CD4-positive, alpha-beta T cell (primary cell): Measurements from ENCODE around the gene STARD3. TPM values are rescaled to one million over a fixed set of nuclear protein-coding genes. Genes with fewer than 3 reads are reported as not detected.

ENCODE experiments used
- ATAC-seq: fragments of 200-7000 bp; cut with Tn5 transposase; one replicate; pipeline ENCODE4 v1.10.0; 2022; ENCODE audit warnings: mild to moderate bottlenecking; ENCODE audit not compliant: poor library complexity
- CTCF ChIA-PET: fragments of 350-600 bp; sonication (Branson Sonifier 250); formaldehyde crosslinking; loops from one replicate; lab custom pipeline; 2021; ENCODE audit warnings: antibody characterized with exemption, inconsistent platforms; lab: Charles Lee
- POLR2A ChIA-PET: fragments of 350-600 bp; sonication (Branson Sonifier 250); formaldehyde crosslinking; loops from one replicate; lab custom pipeline; 2021; ENCODE audit warnings: antibody characterized with exemption, inconsistent platforms; lab: Charles Lee
- DNase-seq, 14 experiments: peaks; one replicate each; pipeline ENCODE4 v3.0.0-alpha.2; 2013 to 2020; ENCODE audit warnings: mixed read lengths in 2 of 14
- H3K27ac ChIP-seq, 2 donors: one replicate each; pipeline versions ENCODE4 v1.5.1 to v1.7.0; 2013; ENCODE audit warnings: low read length in 2 of 2, low read depth in 1 of 2, mild to moderate bottlenecking in 1 of 2
- H3K27me3 ChIP-seq, 2 experiments: 1 replicate in 1 of 2; 2 replicates in 1 of 2; pipeline versions ENCODE4 v1.6.1 to v1.7.0; 2013; ENCODE audit warnings: low read length in 2 of 2, control low read depth in 1 of 2, mild to moderate bottlenecking in 1 of 2, moderate library complexity in 1 of 2; ENCODE audit not compliant: insufficient read depth in 2 of 2, control insufficient read depth in 1 of 2
- H3K36me3 ChIP-seq: one replicate; pipeline ENCODE4 v1.6.1; 2013; ENCODE audit warnings: low read length, control low read depth; ENCODE audit not compliant: insufficient read depth
- H3K4me1 ChIP-seq: one replicate; pipeline ENCODE4 v1.6.1; 2013; ENCODE audit warnings: low read length, control low read depth; ENCODE audit not compliant: insufficient read depth
- H3K4me3 ChIP-seq: one replicate; pipeline ENCODE4 v1.5.1; 2013; ENCODE audit warnings: mild to moderate bottlenecking, low read length, moderate library complexity
- H3K9me3 ChIP-seq, 2 experiments: 1 replicate in 1 of 2; 2 replicates in 1 of 2; pipeline versions ENCODE4 v1.6.1 to v1.7.0; 2013; ENCODE audit warnings: low read length in 2 of 2, mild to moderate bottlenecking in 2 of 2, control low read depth in 1 of 2, moderate library complexity in 1 of 2; ENCODE audit not compliant: control insufficient read depth in 1 of 2, insufficient read depth in 1 of 2
- H3K27ac Mint-ChIP-seq: one replicate; pipeline ENCODE4 v1.8.0; 2020; ENCODE audit warnings: mixed read lengths
- H3K27me3 Mint-ChIP-seq: one replicate; pipeline ENCODE4 v1.8.0; 2021; ENCODE audit warnings: mixed read lengths
- H3K36me3 Mint-ChIP-seq: one replicate; pipeline ENCODE4 v1.8.0; 2021; ENCODE audit warnings: low read depth, mixed read lengths
- H3K4me1 Mint-ChIP-seq: one replicate; pipeline ENCODE4 v1.8.0; 2021; ENCODE audit warnings: low read depth, mixed read lengths
- H3K4me3 Mint-ChIP-seq: one replicate; pipeline ENCODE4 v1.8.0; 2020; ENCODE audit warnings: mild to moderate bottlenecking, mixed read lengths
- H3K9me3 Mint-ChIP-seq: one replicate; pipeline ENCODE4 v1.8.0; 2020; ENCODE audit warnings: mixed read lengths
- intact Hi-C, 2 experiments: fragments of 100-400 bp; cut with DNase I in 1 of 2; cut with micrococcal nuclease in 1 of 2; formaldehyde crosslinking; loops; one replicate each; pipeline versions ENCODE4 v1.15.1 to v1.9.0; 2023 to 2025; cut with DNase I, micrococcal nuclease
- total RNA-seq, 174 experiments: library from RNA in 2 of 174; stranded (reverse) in 2 of 174; gene quantifications; one replicate each; pipeline ENCODE4 v1.2.3 and lab custom pipeline; 2021 to 2026
- TF ChIP-seq, protein P1 (sequence below): fragments of 200-600 bp; IDR thresholded peaks from one replicate; pipeline ENCODE4 v1.8.0; 2022; ENCODE audit warnings: antibody characterized with exemption, mild to moderate bottlenecking

STARD3 gene
- total RNA-seq, 2 experiments from 2014 or later = 96.5 to 99.9 TPM

DNA sequence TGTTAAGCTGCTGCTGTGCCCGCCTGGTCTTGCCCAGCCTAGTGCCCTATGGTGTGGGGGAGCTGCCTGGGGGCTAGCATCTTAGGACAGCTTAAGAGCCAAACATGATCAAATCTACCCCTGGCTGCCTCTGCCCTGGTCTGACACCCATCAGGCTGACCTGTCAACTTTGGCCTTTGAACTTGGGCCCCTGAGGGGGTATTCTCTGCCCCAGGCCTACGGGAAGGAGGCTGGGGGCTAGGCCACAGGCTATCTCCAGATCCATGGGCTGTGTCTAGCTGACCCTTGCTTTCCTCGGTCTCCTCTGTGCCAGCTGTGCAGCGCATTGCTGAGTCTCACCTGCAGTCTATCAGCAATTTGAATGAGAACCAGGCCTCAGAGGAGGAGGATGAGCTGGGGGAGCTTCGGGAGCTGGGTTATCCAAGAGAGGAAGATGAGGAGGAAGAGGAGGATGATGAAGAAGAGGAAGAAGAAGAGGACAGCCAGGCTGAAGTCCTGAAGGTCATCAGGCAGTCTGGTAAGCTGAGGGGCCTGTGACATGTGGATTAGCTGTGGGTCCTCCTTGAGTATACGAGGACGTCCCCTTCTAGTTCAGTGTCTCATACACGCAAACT, 3.3 kb upstream of the STARD3 start:
- peak overlapping the region; percentile 68 for H3K4me3 Mint-ChIP-seq

DNA sequence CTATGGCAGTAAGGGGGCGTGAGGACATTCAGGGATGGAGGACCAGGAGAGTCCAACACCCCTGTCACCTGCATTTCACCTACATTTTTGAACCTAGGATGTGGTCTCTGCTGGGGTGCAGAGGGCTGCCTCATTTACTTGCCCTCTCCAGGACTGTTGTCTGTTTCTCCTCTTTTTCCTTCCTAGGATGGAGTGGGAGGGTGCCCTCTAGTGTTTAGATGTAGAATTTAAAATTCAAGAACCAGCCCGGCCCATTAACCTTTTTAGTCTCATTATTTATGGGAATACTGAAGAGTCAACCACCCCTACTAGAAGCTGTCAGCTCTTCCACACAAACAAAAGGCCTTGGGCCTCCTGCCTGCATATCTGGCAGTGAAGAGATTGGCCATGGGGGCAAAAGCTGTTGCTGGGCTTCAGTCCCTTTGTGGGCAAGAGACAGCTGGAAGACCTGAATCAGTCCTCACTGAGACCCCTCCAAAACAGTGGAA, 2.5 kb upstream of the STARD3 start:
- DNase-seq (peak in 3 of 14 experiments; percentile 54 to 67 (median 66)), ATAC-seq (no peak)
- TF ChIP-seq, protein P1, sequence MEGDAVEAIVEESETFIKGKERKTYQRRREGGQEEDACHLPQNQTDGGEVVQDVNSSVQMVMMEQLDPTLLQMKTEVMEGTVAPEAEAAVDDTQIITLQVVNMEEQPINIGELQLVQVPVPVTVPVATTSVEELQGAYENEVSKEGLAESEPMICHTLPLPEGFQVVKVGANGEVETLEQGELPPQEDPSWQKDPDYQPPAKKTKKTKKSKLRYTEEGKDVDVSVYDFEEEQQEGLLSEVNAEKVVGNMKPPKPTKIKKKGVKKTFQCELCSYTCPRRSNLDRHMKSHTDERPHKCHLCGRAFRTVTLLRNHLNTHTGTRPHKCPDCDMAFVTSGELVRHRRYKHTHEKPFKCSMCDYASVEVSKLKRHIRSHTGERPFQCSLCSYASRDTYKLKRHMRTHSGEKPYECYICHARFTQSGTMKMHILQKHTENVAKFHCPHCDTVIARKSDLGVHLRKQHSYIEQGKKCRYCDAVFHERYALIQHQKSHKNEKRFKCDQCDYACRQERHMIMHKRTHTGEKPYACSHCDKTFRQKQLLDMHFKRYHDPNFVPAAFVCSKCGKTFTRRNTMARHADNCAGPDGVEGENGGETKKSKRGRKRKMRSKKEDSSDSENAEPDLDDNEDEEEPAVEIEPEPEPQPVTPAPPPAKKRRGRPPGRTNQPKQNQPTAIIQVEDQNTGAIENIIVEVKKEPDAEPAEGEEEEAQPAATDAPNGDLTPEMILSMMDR = peak; percentile 83
- peaks cover 0 to 5% of the 10 kb centered on the region in 2 experiments for H3K27me3 ChIP-seq
- CTCF ChIA-PET = interaction anchor here (0.5 to 5.7 kb wide), 4 partner anchors 11 to 19 kb away, joined by 3 to 65 read pairs (median 5); no protein-coding TSS in a partner anchor
- Mint-ChIP-seq H3K4me1 (peaks cover 56% of the 10 kb centered on the region), H3K27ac (peak overlapping the region; percentile 19), H3K4me3 (peak overlapping the region; percentile 53), H3K9me3 (no peaks in the 10 kb centered on the region), H3K36me3 (peaks cover 10% of the 10 kb centered on the region), H3K27me3 (peaks cover 11% of the 10 kb centered on the region)
- H3K36me3 ChIP-seq = no peaks in the 10 kb centered on the region
- POLR2A ChIA-PET = no interaction called here
- H3K9me3 ChIP-seq = no peaks in the 10 kb centered on the region
- no peak overlapping the region for H3K27ac ChIP-seq
- intact Hi-C loops = loop anchor here (1.0 to 10.0 kb wide), 2 partner anchors 12 to 320 kb away; no protein-coding TSS in a partner anchor
- H3K4me3 ChIP-seq = no peak overlapping the region
- peaks cover 55% of the 10 kb centered on the region for H3K4me1 ChIP-seq

More for the DNA sequence above, 3.3 kb upstream of the STARD3 start:
- Histone ChIP-seq H3K9me3 (no peaks in the 10 kb centered on the region), H3K4me1 (peaks cover 48% of the 10 kb centered on the region), H3K27ac (no peak overlapping the region), H3K4me3 (no peak overlapping the region), H3K36me3 (no peaks in the 10 kb centered on the region), H3K27me3 (peaks cover 0 to 10% of the 10 kb centered on the region in 2 experiments)
- peaks cover 49% of the 10 kb centered on the region for H3K4me1 Mint-ChIP-seq
- intact Hi-C loops = loop anchor here (1.0 to 10.0 kb wide), 2 partner anchors 11 to 321 kb away; no protein-coding TSS in a partner anchor
- no peaks in the 10 kb centered on the region for H3K9me3 Mint-ChIP-seq
- DNase-seq = no peak
- peaks cover 14% of the 10 kb centered on the region for H3K27me3 Mint-ChIP-seq
- ATAC-seq = no peak
- POLR2A ChIA-PET = no interaction called here
- peaks cover 10% of the 10 kb centered on the region for H3K36me3 Mint-ChIP-seq
- H3K27ac Mint-ChIP-seq = peak overlapping the region; percentile 32
- TF ChIP-seq, protein P1 = no peak
- CTCF ChIA-PET = interaction anchor here (1.1 to 5.7 kb wide), 2 partner anchors 11 to 20 kb away, joined by 4 to 65 read pairs; no protein-coding TSS in a partner anchor

DNA sequence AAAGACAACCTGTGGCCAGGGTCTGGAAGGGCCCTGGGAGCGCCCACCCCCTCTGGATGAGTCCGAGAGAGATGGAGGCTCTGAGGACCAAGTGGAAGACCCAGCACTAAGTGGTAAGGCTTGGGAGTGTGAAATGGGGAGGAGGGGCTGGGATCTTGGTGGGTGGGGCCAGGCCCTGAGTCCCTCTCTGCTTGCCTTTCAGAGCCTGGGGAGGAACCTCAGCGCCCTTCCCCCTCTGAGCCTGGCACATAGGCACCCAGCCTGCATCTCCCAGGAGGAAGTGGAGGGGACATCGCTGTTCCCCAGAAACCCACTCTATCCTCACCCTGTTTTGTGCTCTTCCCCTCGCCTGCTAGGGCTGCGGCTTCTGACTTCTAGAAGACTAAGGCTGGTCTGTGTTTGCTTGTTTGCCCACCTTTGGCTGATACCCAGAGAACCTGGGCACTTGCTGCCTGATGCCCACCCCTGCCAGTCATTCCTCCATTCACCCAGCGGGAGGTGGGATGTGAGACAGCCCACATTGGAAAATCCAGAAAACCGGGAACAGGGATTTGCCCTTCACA, 1.2 kb upstream of the STARD3 start:
- H3K36me3 Mint-ChIP-seq = peaks cover 10% of the 10 kb centered on the region
- TF ChIP-seq, protein P1 = no peak
- DNase-seq (no peak), ATAC-seq (no peak)
- peaks cover 11% of the 10 kb centered on the region for H3K27me3 Mint-ChIP-seq
- Histone ChIP-seq H3K4me1 (peaks cover 68% of the 10 kb centered on the region), H3K36me3 (no peaks in the 10 kb centered on the region), H3K4me3 (no peak overlapping the region), H3K9me3 (no peaks in the 10 kb centered on the region), H3K27me3 (peaks cover 0 to 5% of the 10 kb centered on the region in 2 experiments), H3K27ac (no peak overlapping the region)
- intact Hi-C loops = loop anchor here (2.0 to 10.0 kb wide), 5 partner anchors 13 to 345 kb away; partner anchors contain the start of genes PGAP3 (in 1 of the 2) and PSMD3 (in 1 of the 2)
- H3K9me3 Mint-ChIP-seq = no peaks in the 10 kb centered on the region
- H3K4me3 Mint-ChIP-seq = peak overlapping the region; percentile 97
- CTCF ChIA-PET = interaction anchor here (1.3 to 5.7 kb wide), 4 partner anchors 13 to 18 kb away, joined by 7 to 65 read pairs (median 38); no protein-coding TSS in a partner anchor
- H3K27ac Mint-ChIP-seq = peak overlapping the region; percentile 91
- POLR2A ChIA-PET = interaction anchor here (1.2 kb wide), 1 partner anchor 174 kb away, joined by 3 read pairs; the partner anchor contains the start of gene CDK12
- H3K4me1 Mint-ChIP-seq = peaks cover 68% of the 10 kb centered on the region
